Activated T-cell treated with anti-CD3 and anti-CD28 coated beads for 1 hour (primary cell): ENCODE data around the gene ACSL1.
"Not testable (repeated sequence)": the region's sequence is repeated elsewhere in the genome, so short reads cannot be mapped to it uniquely, and the experiment has no call there.

ENCODE experiments used
- DNase-seq: peaks from one replicate; pipeline ENCODE4 v3.0.0-alpha.2; 2020; ENCODE audit warnings: low read depth

The ACSL1 gene

GRCh38 chr4:184825896-184826690 lies at the start of gene ACSL1:
TSS of gene ACSL1 (minus strand) at chr4:184825968. CDS start at chr4:184803514, 22,454 bp downstream.
- DNase-seq, result peak; percentile 66

GRCh38 chr4:184873054-184873453 lies 47.3 kb upstream of the ACSL1 start:
- no peak for DNase-seq

- DNase-seq, result no peak
Measured at GRCh38 chr4:184870718-184871117, 45.0 kb upstream of the ACSL1 start.

GRCh38 chr4:184868623-184869022 lies 42.9 kb upstream of the ACSL1 start:
- DNase-seq, result no peak

GRCh38 chr4:184863916-184864315 lies 38.1 kb upstream of the ACSL1 start:
- no peak for DNase-seq

- DNase-seq, result no peak
Measured at GRCh38 chr4:184861047-184861446, 35.3 kb upstream of the ACSL1 start.

- DNase-seq, result no peak
Measured at GRCh38 chr4:184860018-184860779, 34.4 kb upstream of the ACSL1 start.

GRCh38 chr4:184857441-184858121 lies 31.8 kb upstream of the ACSL1 start:
- DNase-seq, result no peak

- DNase-seq, result no peak
Measured at GRCh38 chr4:184856277-184856609, 30.5 kb upstream of the ACSL1 start.

GRCh38 chr4:184854673-184855072 lies 28.9 kb upstream of the ACSL1 start:
- DNase-seq, result no peak

GRCh38 chr4:184853436-184853835 lies 27.7 kb upstream of the ACSL1 start:
- no peak for DNase-seq

- DNase-seq, result no peak
Measured at GRCh38 chr4:184851886-184852285, 26.1 kb upstream of the ACSL1 start.

- no peak for DNase-seq
Measured at GRCh38 chr4:184851200-184851541, 25.4 kb upstream of the ACSL1 start.

GRCh38 chr4:184850431-184851199 lies 24.8 kb upstream of the ACSL1 start:
- no peak for DNase-seq

- DNase-seq, result no peak
Measured at GRCh38 chr4:184850018-184850417, 24.2 kb upstream of the ACSL1 start.

GRCh38 chr4:184849185-184849584 lies 23.4 kb upstream of the ACSL1 start:
- no peak for DNase-seq

GRCh38 chr4:184848510-184848909 lies 22.7 kb upstream of the ACSL1 start:
- no peak for DNase-seq

GRCh38 chr4:184846531-184846930 lies 20.8 kb upstream of the ACSL1 start:
- no peak for DNase-seq

GRCh38 chr4:184845367-184846021 lies 19.7 kb upstream of the ACSL1 start:
- no peak for DNase-seq

- DNase-seq, result no peak
Measured at GRCh38 chr4:184844742-184845141, 19.0 kb upstream of the ACSL1 start.

- DNase-seq, result no peak
Measured at GRCh38 chr4:184843984-184844554, 18.3 kb upstream of the ACSL1 start.

- DNase-seq, result not testable (repeated sequence)
Measured at GRCh38 chr4:184839075-184839399, 13.3 kb upstream of the ACSL1 start.
